ENCODE results near the gene MYO5C. TPM values are rescaled to one million over a fixed set of nuclear protein-coding genes. Genes with fewer than 3 reads are reported as not detected.

MYO5C gene
- total and polyA plus RNA-seq, 2 of the 13 experiments (the other 11 are each of a cell fraction or from before 2014, with no cell fraction given): 15.7 to 23.7 TPM

DNA sequence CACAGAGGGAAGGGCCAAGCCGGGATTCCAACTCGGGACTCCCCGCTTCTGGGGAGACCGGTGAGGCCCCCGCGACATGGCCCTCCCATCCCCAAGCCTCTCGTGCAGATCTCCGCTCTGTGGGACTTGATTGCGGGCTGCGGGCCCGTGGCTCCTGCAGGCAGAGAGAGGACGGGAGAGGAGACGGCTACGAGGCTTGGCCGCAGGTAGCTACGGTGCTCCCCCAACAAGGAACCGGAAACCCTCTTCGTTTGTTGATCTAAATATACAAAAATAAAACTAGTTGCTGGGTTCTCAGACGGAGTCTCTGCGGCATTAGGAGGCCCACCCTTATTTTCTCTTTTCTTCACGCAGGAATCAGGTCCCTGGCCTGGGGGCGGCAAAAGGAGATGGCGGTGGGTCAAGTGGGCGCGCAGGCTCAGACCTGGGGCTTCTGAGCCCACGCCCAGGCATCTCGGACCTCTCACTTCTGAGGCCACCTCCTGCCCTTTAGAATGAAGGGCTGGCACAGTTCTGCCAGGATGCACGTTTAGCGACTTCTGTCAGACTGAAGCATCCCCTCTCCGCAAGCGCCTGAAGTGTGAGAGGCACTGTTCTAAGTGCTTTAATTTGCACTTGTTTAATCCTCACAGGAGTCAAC is 115.3 kb downstream of the MYO5C start (continued):
- TF ChIP-seq, protein P1, sequence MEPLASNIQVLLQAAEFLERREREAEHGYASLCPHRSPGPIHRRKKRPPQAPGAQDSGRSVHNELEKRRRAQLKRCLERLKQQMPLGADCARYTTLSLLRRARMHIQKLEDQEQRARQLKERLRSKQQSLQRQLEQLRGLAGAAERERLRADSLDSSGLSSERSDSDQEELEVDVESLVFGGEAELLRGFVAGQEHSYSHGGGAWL (CRISPR knock-in tag; IDR thresholded peaks at IDR 0.05): no peak
- peak; percentile 26 for TF ChIP-seq HNRNPLL (IDR thresholded peaks at IDR 0.05; ENCODE audit: low read depth, low read length, poor library complexity, severe bottlenecking)
- no peak for TF ChIP-seq ZEB1 (IDR thresholded peaks at IDR 0.05; ENCODE audit: insufficient replicate concordance, low read depth)
- TF ChIP-seq HOXA7 (CRISPR knock-in tag; IDR thresholded peaks at IDR 0.05): no peak
- TF ChIP-seq TBX2 (CRISPR knock-in tag; IDR thresholded peaks at IDR 0.05; ENCODE audit: borderline replicate concordance): 0 out of 2 replicates have a peak, but pooled peaks have one; percentile 18
- TF ChIP-seq, protein P2, sequence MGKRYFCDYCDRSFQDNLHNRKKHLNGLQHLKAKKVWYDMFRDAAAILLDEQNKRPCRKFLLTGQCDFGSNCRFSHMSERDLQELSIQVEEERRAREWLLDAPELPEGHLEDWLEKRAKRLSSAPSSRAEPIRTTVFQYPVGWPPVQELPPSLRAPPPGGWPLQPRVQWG (CRISPR knock-in tag; IDR thresholded peaks at IDR 0.05; ENCODE audit: borderline replicate concordance, low read depth): no peak
- TF ChIP-seq, protein P3, sequence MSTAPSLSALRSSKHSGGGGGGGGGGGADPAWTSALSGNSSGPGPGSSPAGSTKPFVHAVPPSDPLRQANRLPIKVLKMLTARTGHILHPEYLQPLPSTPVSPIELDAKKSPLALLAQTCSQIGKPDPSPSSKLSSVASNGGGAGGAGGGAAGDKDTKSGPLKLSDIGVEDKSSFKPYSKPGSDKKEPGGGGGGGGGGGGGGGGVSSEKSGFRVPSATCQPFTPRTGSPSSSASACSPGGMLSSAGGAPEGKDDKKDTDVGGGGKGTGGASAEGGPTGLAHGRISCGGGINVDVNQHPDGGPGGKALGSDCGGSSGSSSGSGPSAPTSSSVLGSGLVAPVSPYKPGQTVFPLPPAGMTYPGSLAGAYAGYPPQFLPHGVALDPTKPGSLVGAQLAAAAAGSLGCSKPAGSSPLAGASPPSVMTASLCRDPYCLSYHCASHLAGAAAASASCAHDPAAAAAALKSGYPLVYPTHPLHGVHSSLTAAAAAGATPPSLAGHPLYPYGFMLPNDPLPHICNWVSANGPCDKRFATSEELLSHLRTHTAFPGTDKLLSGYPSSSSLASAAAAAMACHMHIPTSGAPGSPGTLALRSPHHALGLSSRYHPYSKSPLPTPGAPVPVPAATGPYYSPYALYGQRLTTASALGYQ (CRISPR knock-in tag; IDR thresholded peaks at IDR 0.05): no peak
- TF ChIP-seq, protein P4, sequence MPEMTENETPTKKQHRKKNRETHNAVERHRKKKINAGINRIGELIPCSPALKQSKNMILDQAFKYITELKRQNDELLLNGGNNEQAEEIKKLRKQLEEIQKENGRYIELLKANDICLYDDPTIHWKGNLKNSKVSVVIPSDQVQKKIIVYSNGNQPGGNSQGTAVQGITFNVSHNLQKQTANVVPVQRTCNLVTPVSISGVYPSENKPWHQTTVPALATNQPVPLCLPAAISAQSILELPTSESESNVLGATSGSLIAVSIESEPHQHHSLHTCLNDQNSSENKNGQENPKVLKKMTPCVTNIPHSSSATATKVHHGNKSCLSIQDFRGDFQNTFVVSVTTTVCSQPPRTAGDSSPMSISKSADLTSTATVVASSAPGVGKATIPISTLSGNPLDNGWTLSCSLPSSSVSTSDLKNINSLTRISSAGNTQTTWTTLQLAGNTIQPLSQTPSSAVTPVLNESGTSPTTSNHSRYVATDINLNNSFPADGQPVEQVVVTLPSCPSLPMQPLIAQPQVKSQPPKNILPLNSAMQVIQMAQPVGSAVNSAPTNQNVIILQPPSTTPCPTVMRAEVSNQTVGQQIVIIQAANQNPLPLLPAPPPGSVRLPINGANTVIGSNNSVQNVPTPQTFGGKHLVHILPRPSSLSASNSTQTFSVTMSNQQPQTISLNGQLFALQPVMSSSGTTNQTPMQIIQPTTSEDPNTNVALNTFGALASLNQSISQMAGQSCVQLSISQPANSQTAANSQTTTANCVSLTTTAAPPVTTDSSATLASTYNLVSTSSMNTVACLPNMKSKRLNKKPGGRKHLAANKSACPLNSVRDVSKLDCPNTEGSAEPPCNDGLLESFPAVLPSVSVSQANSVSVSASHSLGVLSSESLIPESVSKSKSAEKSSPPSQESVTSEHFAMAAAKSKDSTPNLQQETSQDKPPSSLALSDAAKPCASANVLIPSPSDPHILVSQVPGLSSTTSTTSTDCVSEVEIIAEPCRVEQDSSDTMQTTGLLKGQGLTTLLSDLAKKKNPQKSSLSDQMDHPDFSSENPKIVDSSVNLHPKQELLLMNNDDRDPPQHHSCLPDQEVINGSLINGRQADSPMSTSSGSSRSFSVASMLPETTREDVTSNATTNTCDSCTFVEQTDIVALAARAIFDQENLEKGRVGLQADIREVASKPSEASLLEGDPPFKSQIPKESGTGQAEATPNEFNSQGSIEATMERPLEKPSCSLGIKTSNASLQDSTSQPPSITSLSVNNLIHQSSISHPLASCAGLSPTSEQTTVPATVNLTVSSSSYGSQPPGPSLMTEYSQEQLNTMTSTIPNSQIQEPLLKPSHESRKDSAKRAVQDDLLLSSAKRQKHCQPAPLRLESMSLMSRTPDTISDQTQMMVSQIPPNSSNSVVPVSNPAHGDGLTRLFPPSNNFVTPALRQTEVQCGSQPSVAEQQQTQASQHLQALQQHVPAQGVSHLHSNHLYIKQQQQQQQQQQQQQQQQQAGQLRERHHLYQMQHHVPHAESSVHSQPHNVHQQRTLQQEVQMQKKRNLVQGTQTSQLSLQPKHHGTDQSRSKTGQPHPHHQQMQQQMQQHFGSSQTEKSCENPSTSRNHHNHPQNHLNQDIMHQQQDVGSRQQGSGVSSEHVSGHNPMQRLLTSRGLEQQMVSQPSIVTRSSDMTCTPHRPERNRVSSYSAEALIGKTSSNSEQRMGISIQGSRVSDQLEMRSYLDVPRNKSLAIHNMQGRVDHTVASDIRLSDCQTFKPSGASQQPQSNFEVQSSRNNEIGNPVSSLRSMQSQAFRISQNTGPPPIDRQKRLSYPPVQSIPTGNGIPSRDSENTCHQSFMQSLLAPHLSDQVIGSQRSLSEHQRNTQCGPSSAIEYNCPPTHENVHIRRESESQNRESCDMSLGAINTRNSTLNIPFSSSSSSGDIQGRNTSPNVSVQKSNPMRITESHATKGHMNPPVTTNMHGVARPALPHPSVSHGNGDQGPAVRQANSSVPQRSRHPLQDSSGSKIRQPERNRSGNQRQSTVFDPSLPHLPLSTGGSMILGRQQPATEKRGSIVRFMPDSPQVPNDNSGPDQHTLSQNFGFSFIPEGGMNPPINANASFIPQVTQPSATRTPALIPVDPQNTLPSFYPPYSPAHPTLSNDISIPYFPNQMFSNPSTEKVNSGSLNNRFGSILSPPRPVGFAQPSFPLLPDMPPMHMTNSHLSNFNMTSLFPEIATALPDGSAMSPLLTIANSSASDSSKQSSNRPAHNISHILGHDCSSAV (CRISPR knock-in tag; IDR thresholded peaks at IDR 0.05; ENCODE audit: borderline replicate concordance): no peak
- TF ChIP-seq MED1 (CRISPR knock-in tag; IDR thresholded peaks at IDR 0.05): no peak
- TF ChIP-seq, protein P5, sequence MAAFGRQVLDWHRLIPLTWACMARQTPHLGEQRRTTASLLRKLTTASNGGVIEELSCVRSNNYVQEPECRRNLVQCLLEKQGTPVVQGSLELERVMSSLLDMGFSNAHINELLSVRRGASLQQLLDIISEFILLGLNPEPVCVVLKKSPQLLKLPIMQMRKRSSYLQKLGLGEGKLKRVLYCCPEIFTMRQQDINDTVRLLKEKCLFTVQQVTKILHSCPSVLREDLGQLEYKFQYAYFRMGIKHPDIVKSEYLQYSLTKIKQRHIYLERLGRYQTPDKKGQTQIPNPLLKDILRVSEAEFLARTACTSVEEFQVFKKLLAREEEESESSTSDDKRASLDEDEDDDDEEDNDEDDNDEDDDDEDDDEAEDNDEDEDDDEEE (CRISPR knock-in tag; IDR thresholded peaks at IDR 0.05): 0 out of 2 replicates have a peak, but pooled peaks have one; percentile 43
- no peak for TF ChIP-seq MTA3 (CRISPR knock-in tag; IDR thresholded peaks at IDR 0.05)
- TF ChIP-seq, protein P6, sequence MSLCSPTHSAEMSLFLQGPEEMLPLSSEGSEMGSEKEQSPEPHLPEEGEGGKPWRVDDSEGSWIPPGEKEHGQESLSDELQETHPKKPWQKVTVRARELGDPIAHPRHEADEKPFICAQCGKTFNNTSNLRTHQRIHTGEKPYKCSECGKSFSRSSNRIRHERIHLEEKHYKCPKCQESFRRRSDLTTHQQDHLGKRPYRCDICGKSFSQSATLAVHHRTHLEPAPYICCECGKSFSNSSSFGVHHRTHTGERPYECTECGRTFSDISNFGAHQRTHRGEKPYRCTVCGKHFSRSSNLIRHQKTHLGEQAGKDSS (CRISPR knock-in tag; IDR thresholded peaks at IDR 0.05; ENCODE audit: borderline replicate concordance, low read depth): 0 out of 2 replicates have a peak, but pooled peaks have one; percentile 5
- TF ChIP-seq ARNTL (CRISPR knock-in tag; IDR thresholded peaks at IDR 0.05): no peak
- TF ChIP-seq SP5 (CRISPR knock-in tag; IDR thresholded peaks at IDR 0.05; ENCODE audit: borderline replicate concordance, low read depth): 0 out of 2 replicates have a peak, but pooled peaks have one; percentile 0
- peak; percentile 32; the same call in 1 of the 2 replicates for TF ChIP-seq GABPB1 (CRISPR knock-in tag; IDR thresholded peaks at IDR 0.05)
- no peak for TF ChIP-seq DNMT3B (CRISPR knock-in tag; conservative IDR thresholded peaks at IDR 0.05)
